CD4-positive, alpha-beta T cell treated with Interferon gamma for 1 hour (primary cell): Measurements from ENCODE around the gene AGBL4.

Experiments used
- DNase-seq: peaks from one replicate; pipeline ENCODE4 v3.0.0-alpha.2; 2020

Gene AGBL4

GRCh38 chr1:48616710-48617109 lies 1407.0 kb downstream of the AGBL4 start:
- DNase-seq, result no peak

- DNase-seq, result no peak
Observed at GRCh38 chr1:48611841-48612240, 1411.9 kb downstream of the AGBL4 start.

- no peak for DNase-seq
Observed at GRCh38 chr1:48610628-48611542, 1412.9 kb downstream of the AGBL4 start.

- DNase-seq, result no peak
Observed at GRCh38 chr1:48608882-48609281, 1414.9 kb downstream of the AGBL4 start.

GRCh38 chr1:48603222-48603621 lies 1420.5 kb downstream of the AGBL4 start:
- no peak for DNase-seq

GRCh38 chr1:48602349-48602748 lies 1421.4 kb downstream of the AGBL4 start:
- DNase-seq, result no peak

GRCh38 chr1:48600182-48600581 lies 1423.6 kb downstream of the AGBL4 start:
- no peak for DNase-seq

GRCh38 chr1:48597663-48598062 lies 1426.1 kb downstream of the AGBL4 start:
- DNase-seq, result no peak

GRCh38 chr1:48596046-48596445 lies 1427.7 kb downstream of the AGBL4 start:
- DNase-seq, result no peak

GRCh38 chr1:48595613-48596012 lies 1428.1 kb downstream of the AGBL4 start:
- DNase-seq, result no peak

- no peak for DNase-seq
Observed at GRCh38 chr1:48592330-48592729, 1431.4 kb downstream of the AGBL4 start.

GRCh38 chr1:48591181-48591580 lies 1432.6 kb downstream of the AGBL4 start:
- no peak for DNase-seq

GRCh38 chr1:48588061-48588460 lies 1435.7 kb downstream of the AGBL4 start:
- DNase-seq, result no peak

- DNase-seq, result no peak
Observed at GRCh38 chr1:48582408-48582807, 1441.3 kb downstream of the AGBL4 start.

GRCh38 chr1:48581270-48581669 lies 1442.5 kb downstream of the AGBL4 start:
- no peak for DNase-seq

- DNase-seq, result no peak
Observed at GRCh38 chr1:48576565-48576964, 1447.2 kb downstream of the AGBL4 start.

- DNase-seq, result peak; percentile 13
Observed at GRCh38 chr1:48572646-48573258, 1451.0 kb downstream of the AGBL4 start.

- no peak for DNase-seq
Observed at GRCh38 chr1:48572134-48572533, 1451.6 kb downstream of the AGBL4 start.

GRCh38 chr1:48571303-48571987 lies 1452.3 kb downstream of the AGBL4 start:
- no peak for DNase-seq

GRCh38 chr1:48570568-48570967 lies 1453.2 kb downstream of the AGBL4 start:
- DNase-seq, result no peak

GRCh38 chr1:48568501-48568900 lies 1455.3 kb downstream of the AGBL4 start:
- DNase-seq, result no peak

- DNase-seq, result no peak
Observed at GRCh38 chr1:48566492-48566891, 1457.3 kb downstream of the AGBL4 start.

GRCh38 chr1:48563021-48563420 lies 1460.7 kb downstream of the AGBL4 start:
- DNase-seq, result no peak

GRCh38 chr1:48561444-48561843 lies 1462.3 kb downstream of the AGBL4 start:
- no peak for DNase-seq
